ENCODE measurements around the gene DDA1. TPM values are rescaled to one million over a fixed set of nuclear protein-coding genes. Genes with fewer than 3 reads are reported as not detected.

Gene DDA1
- total and polyA plus RNA-seq, 2 experiments from 2014 or later: 43.1 to 60.0 TPM

- Histone ChIP-seq H3K27ac (no peak overlapping the region), H3K9me2 (replicated peaks; ENCODE audit: insufficient read depth) (no peaks in the 10 kb centered on the region), H3K4me2 (no peak overlapping the region), H3K27me3 (no peaks in the 10 kb centered on the region), H4K20me1 (ENCODE audit: insufficient read depth, poor library complexity, severe bottlenecking) (no peaks in the 10 kb centered on the region), H3K4me3 (no peak overlapping the region), H2AFZ (no peak overlapping the region), H3K36me3 (replicated peaks; ENCODE audit: insufficient read depth, low read depth) (no peaks in the 10 kb centered on the region), H3K4me1 (ENCODE audit: insufficient read depth) (peaks cover 3% of the 10 kb centered on the region), H3K79me2 (peaks cover 8% of the 10 kb centered on the region), H3K9me3 (ENCODE audit: low read depth) (no peaks in the 10 kb centered on the region)
- no peak for TF ChIP-seq EZH2 (IDR thresholded peaks at IDR 0.05; ENCODE audit: borderline replicate concordance)
- TF ChIP-seq CTCF (IDR thresholded peaks at IDR 0.05; ENCODE audit: poor library complexity): no peak
- no peak for TF ChIP-seq EZH2phosphoT487 (IDR thresholded peaks at IDR 0.05; ENCODE audit: low read depth, severe bottlenecking, unreplicated experiment)
- DNase-seq (ENCODE audit: low spot score): no peak
- 82% methylated on average over 16 of the region's 17 CpGs for WGBS (ENCODE audit: low lambda C conversion rate, missing lambda C conversion rate)
Measured at GRCh38 chr19:17340871-17341357, 31.6 kb downstream of the DDA1 start.

GRCh38 chr19:17341386-17341785, 32.0 kb downstream of the DDA1 start:
- H3K36me3 ChIP-seq (replicated peaks; ENCODE audit: insufficient read depth, low read depth): no peaks in the 10 kb centered on the region
- H3K9me3 ChIP-seq (ENCODE audit: low read depth): no peaks in the 10 kb centered on the region
- no peak overlapping the region for H2AFZ ChIP-seq
- H4K20me1 ChIP-seq (ENCODE audit: insufficient read depth, poor library complexity, severe bottlenecking): no peaks in the 10 kb centered on the region
- H3K4me3 ChIP-seq: no peak overlapping the region
- 96% methylated on average over 15 of the region's 15 CpGs for WGBS (ENCODE audit: low lambda C conversion rate, missing lambda C conversion rate)
- H3K27me3 ChIP-seq: no peaks in the 10 kb centered on the region
- H3K79me2 ChIP-seq: peaks cover 8% of the 10 kb centered on the region
- no peaks in the 10 kb centered on the region for H3K9me2 ChIP-seq (replicated peaks; ENCODE audit: insufficient read depth)
- peaks cover 3% of the 10 kb centered on the region for H3K4me1 ChIP-seq (ENCODE audit: insufficient read depth)
- DNase-seq (ENCODE audit: low spot score): no peak
- TF ChIP-seq CTCF (IDR thresholded peaks at IDR 0.05; ENCODE audit: poor library complexity) (no peak), EZH2 (IDR thresholded peaks at IDR 0.05; ENCODE audit: borderline replicate concordance) (no peak), EZH2phosphoT487 (IDR thresholded peaks at IDR 0.05; ENCODE audit: low read depth, severe bottlenecking, unreplicated experiment) (no peak)
- H3K27ac ChIP-seq: no peak overlapping the region
- no peak overlapping the region for H3K4me2 ChIP-seq

GRCh38 chr19:17341845-17342244, 32.5 kb downstream of the DDA1 start:
- H3K36me3 ChIP-seq (replicated peaks; ENCODE audit: insufficient read depth, low read depth): no peaks in the 10 kb centered on the region
- no peak overlapping the region for H3K27ac ChIP-seq
- TF ChIP-seq EZH2phosphoT487 (IDR thresholded peaks at IDR 0.05; ENCODE audit: low read depth, severe bottlenecking, unreplicated experiment) (no peak), EZH2 (IDR thresholded peaks at IDR 0.05; ENCODE audit: borderline replicate concordance) (no peak)
- WGBS (ENCODE audit: low lambda C conversion rate, missing lambda C conversion rate): 87% methylated on average over 7 of the region's 7 CpGs
- no peaks in the 10 kb centered on the region for H3K9me3 ChIP-seq (ENCODE audit: low read depth)
- H3K79me2 ChIP-seq: peaks cover 8% of the 10 kb centered on the region
- H3K4me1 ChIP-seq (ENCODE audit: insufficient read depth): peaks cover 3% of the 10 kb centered on the region
- H3K27me3 ChIP-seq: no peaks in the 10 kb centered on the region
- no peak for DNase-seq (ENCODE audit: low spot score)
- H3K9me2 ChIP-seq (replicated peaks; ENCODE audit: insufficient read depth): no peaks in the 10 kb centered on the region
- H3K4me2 ChIP-seq: no peak overlapping the region
- H2AFZ ChIP-seq: no peak overlapping the region
- no peaks in the 10 kb centered on the region for H4K20me1 ChIP-seq (ENCODE audit: insufficient read depth, poor library complexity, severe bottlenecking)
- H3K4me3 ChIP-seq: no peak overlapping the region

GRCh38 chr19:17346109-17346671, 36.8 kb downstream of the DDA1 start:
- no peaks in the 10 kb centered on the region for H3K9me3 ChIP-seq (ENCODE audit: low read depth)
- H3K27me3 ChIP-seq: no peaks in the 10 kb centered on the region
- TF ChIP-seq EZH2 (IDR thresholded peaks at IDR 0.05; ENCODE audit: borderline replicate concordance): no peak
- peak; percentile 79 for TF ChIP-seq CTCF (IDR thresholded peaks at IDR 0.05; ENCODE audit: poor library complexity)
- H2AFZ ChIP-seq: no peak overlapping the region
- no peak overlapping the region for H3K27ac ChIP-seq
- H4K20me1 ChIP-seq (ENCODE audit: insufficient read depth, poor library complexity, severe bottlenecking): no peaks in the 10 kb centered on the region
- no peaks in the 10 kb centered on the region for H3K4me1 ChIP-seq (ENCODE audit: insufficient read depth)
- peak; percentile 81 for DNase-seq (ENCODE audit: low spot score)
- H3K4me3 ChIP-seq: no peak overlapping the region
- H3K4me2 ChIP-seq: peak overlapping the region; percentile 25
- H3K36me3 ChIP-seq (replicated peaks; ENCODE audit: insufficient read depth, low read depth): no peaks in the 10 kb centered on the region
- 23% methylated on average over 23 of the region's 24 CpGs for WGBS (ENCODE audit: low lambda C conversion rate, missing lambda C conversion rate)
- no peaks in the 10 kb centered on the region for H3K9me2 ChIP-seq (replicated peaks; ENCODE audit: insufficient read depth)
- H3K79me2 ChIP-seq: no peaks in the 10 kb centered on the region

Data from hepatocyte (in vitro differentiated cells).